HepG2 (cell line): ENCODE results near the gene PIGO. TPM values are rescaled to one million over a fixed set of nuclear protein-coding genes. Genes with fewer than 3 reads are reported as not detected.

ENCODE experiments used
- HNRNPUL1 ChIP-seq: fragments of 200-400 bp; formaldehyde crosslinking; IDR thresholded peaks from 2 replicates; pipeline ENCODE4 v1.6.1; 2017; ENCODE audit warnings: low read depth, mild to moderate bottlenecking, low read length, moderate library complexity
- KDM1A ChIP-seq: IDR thresholded peaks from 2 replicates; pipeline ENCODE4 v1.6.1; 2016; ENCODE audit warnings: missing compliant biosample characterization
- KDM5A ChIP-seq: fragments of 200-600 bp; sonication (generic); IDR thresholded peaks from 2 replicates; pipeline ENCODE4 v1.7.0; 2018; ENCODE audit warnings: antibody characterized with exemption, mild to moderate bottlenecking, low read length, borderline replicate concordance
- MIXL1 ChIP-seq: IDR thresholded peaks from 2 replicates; pipeline ENCODE4 v1.6.1; 2016
- NFE2 ChIP-seq: sonication (generic); formaldehyde crosslinking; IDR thresholded peaks from 2 replicates; pipeline ENCODE4 v1.4.0; 2020; ENCODE audit warnings: missing genetic modification reagents
- PPARG ChIP-seq: conservative IDR thresholded peaks from 2 replicates; pipeline ENCODE4 v1.6.1; 2016; ENCODE audit warnings: missing biosample characterization, missing genetic modification reagents
- RELA ChIP-seq: sonication (generic); formaldehyde crosslinking; IDR thresholded peaks from 2 replicates; pipeline ENCODE4 v1.4.0; 2020; ENCODE audit warnings: missing genetic modification reagents
- SMAD9 ChIP-seq: sonication (generic); formaldehyde crosslinking; IDR thresholded peaks from 2 replicates; pipeline ENCODE4 v1.5.1; 2020; ENCODE audit warnings: mild to moderate bottlenecking, missing genetic modification reagents
- SRSF1 ChIP-seq: fragments of 200-400 bp; formaldehyde crosslinking; optimal IDR thresholded peaks from 2 replicates; pipeline ENCODE3; 2017; ENCODE audit warnings: mild to moderate bottlenecking, low read depth, low read length, moderate library complexity
- SRY ChIP-seq: sonication (generic); formaldehyde crosslinking; IDR thresholded peaks from 2 replicates; pipeline ENCODE4 v1.8.0; 2022; ENCODE audit warnings: mild to moderate bottlenecking, missing genetic modification reagents
- YEATS4 ChIP-seq: sonication (generic); formaldehyde crosslinking; IDR thresholded peaks from 2 replicates; pipeline ENCODE4 v1.4.0; 2020; ENCODE audit warnings: missing genetic modification reagents, borderline replicate concordance
- ZC3H13 ChIP-seq: sonication (generic); formaldehyde crosslinking; IDR thresholded peaks from 2 replicates; pipeline ENCODE4 v1.8.1; 2023; ENCODE audit warnings: mild to moderate bottlenecking, missing genetic modification reagents, moderate library complexity
- ZNF260 ChIP-seq: sonication (generic); formaldehyde crosslinking; IDR thresholded peaks from 2 replicates; pipeline ENCODE4 v1.4.0; 2020; ENCODE audit warnings: missing genetic modification reagents, low read depth, mild to moderate bottlenecking, borderline replicate concordance
- ZNF589 ChIP-seq: sonication (generic); formaldehyde crosslinking; conservative IDR thresholded peaks from 2 replicates; pipeline ENCODE4 v1.8.0; 2022; ENCODE audit warnings: mild to moderate bottlenecking, moderate library complexity, missing genetic modification reagents
- ZNF761 ChIP-seq: sonication (generic); formaldehyde crosslinking; conservative IDR thresholded peaks from 2 replicates; pipeline ENCODE4 v1.4.0; 2020; ENCODE audit warnings: mild to moderate bottlenecking, missing genetic modification reagents
- ZNF816 ChIP-seq: sonication (generic); formaldehyde crosslinking; IDR thresholded peaks from 2 replicates; pipeline ENCODE4 v1.8.0; 2022; ENCODE audit warnings: missing genetic modification reagents, mild to moderate bottlenecking, borderline replicate concordance
- polyA plus RNA-seq, 8 experiments: library from polyadenylated mRNA; depleted of rRNA in 3 of 8; stranded (reverse) in 7 of 8; unstranded in 1 of 8; fragments of >200 nt; fragmentation: Illumina TruSeq in 4 of 8; extraction: Trizol in 4 of 8; gene quantifications; 2 replicates each; pipeline versions ENCODE4 v1.2.1 to v1.2.3, GENCODE V29; 2011 to 2016; ENCODE audit warnings: low read depth in 4 of 8, missing spikeins in 1 of 8, mixed read lengths in 1 of 8; ENCODE audit not compliant: insufficient read depth in 1 of 8
- total RNA-seq, 5 experiments: library from RNA; depleted of rRNA; stranded (reverse); fragments of >200 nt; fragmentation: Illumina TruSeq; extraction: Trizol; gene quantifications; 2 replicates each; pipeline ENCODE4 v1.2.3, GENCODE V29; 2016; ENCODE audit warnings: low read depth in 1 of 5
- TF ChIP-seq, protein P1 (sequence below): sonication (generic); formaldehyde crosslinking; IDR thresholded peaks from 2 replicates; pipeline ENCODE4 v1.5.0; 2020; ENCODE audit warnings: missing genetic modification reagents, mild to moderate bottlenecking, borderline replicate concordance
- TF ChIP-seq, protein P2 (sequence below): sonication (generic); formaldehyde crosslinking; IDR thresholded peaks from 2 replicates; pipeline ENCODE4 v1.4.0; 2020; ENCODE audit warnings: missing genetic modification reagents, borderline replicate concordance
- TF ChIP-seq, protein P3 (sequence below): sonication (generic); formaldehyde crosslinking; IDR thresholded peaks from 2 replicates; pipeline ENCODE4 v1.4.0; 2020; ENCODE audit warnings: missing genetic modification reagents
- TF ChIP-seq, protein P4 (sequence below): sonication (generic); formaldehyde crosslinking; IDR thresholded peaks from 2 replicates; pipeline ENCODE4 v1.8.1; 2023; ENCODE audit warnings: mild to moderate bottlenecking, moderate library complexity, missing genetic modification reagents

PIGO gene
- total and polyA plus RNA-seq, 2 of the 13 experiments (the other 11 are each of a cell fraction or from before 2014, with no cell fraction given), result 20.5 to 26.2 TPM

DNA sequence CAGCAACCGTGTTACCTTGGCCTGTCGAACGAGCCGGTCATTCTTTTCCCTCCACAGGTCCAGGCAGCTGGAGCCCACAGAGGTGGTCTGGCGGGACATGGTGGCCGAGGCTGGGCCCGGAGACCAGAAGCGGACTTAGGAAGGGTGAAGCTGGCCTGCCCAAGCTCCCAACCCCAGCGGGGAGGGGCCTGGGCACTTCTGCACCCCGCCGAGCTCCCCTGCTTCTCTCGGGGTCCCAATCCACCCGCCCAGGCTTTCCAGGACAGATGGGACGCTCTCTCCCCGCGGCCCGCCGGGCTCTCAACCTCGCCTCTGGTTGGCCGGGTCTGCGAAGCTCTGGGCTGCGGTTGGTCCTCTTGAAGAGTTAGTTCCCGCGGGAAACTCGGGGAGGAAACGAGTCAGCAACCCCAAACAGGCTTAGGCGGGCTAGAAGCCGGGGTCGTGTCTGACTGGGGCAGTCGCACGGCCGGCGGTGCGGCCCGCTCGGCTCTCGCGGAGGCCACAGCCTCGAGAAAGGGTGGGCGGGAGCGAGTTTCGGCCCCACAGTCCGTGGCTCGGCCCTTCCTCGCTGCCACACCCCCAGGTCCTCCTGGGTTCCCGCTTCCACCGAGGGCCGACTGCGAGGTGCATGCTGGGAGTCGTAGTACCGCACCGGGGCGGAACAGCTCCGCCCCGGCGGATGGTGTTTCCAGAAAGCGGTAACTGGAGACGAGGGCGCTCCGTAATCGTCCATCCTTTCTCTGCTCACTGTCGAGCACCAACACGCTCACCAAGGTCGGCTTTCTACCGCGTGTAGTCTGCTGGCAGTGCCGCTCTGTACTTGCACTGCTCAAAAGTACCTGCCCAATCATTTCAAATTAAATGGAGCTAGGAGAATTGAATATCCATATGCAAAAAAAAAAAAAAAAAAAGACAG is 16.7 kb downstream of the PIGO start, which contains the start of gene FANCG (continued):
- TF ChIP-seq, protein P1, sequence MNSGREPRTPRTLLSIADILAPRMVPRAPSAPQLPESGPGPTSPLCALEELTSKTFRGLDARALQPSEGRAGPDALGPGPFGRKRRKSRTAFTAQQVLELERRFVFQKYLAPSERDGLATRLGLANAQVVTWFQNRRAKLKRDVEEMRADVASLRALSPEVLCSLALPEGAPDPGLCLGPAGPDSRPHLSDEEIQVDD (CRISPR knock-in tag), result no peak
- TF ChIP-seq KDM5A (peak; percentile 86), ZNF260 (CRISPR knock-in tag) (no peak), NFE2 (CRISPR knock-in tag) (no peak), SRY (CRISPR knock-in tag) (0 out of 2 replicates have a peak, but pooled peaks have one; percentile 42), SRSF1 (no peak), MIXL1 (no peak), ZNF816 (CRISPR knock-in tag) (no peak), ZNF761 (CRISPR knock-in tag) (no peak), KDM1A (no peak), PPARG (no peak), SMAD9 (no peak), HNRNPUL1 (no peak), YEATS4 (CRISPR knock-in tag) (peak; percentile 53; the same call in 1 of the 2 replicates), RELA (CRISPR knock-in tag) (no peak), ZNF589 (CRISPR knock-in tag) (peak; percentile 81; the same call in 1 of the 2 replicates), ZC3H13 (peak; percentile 52; the same call in 1 of the 2 replicates)
- TF ChIP-seq, protein P2, sequence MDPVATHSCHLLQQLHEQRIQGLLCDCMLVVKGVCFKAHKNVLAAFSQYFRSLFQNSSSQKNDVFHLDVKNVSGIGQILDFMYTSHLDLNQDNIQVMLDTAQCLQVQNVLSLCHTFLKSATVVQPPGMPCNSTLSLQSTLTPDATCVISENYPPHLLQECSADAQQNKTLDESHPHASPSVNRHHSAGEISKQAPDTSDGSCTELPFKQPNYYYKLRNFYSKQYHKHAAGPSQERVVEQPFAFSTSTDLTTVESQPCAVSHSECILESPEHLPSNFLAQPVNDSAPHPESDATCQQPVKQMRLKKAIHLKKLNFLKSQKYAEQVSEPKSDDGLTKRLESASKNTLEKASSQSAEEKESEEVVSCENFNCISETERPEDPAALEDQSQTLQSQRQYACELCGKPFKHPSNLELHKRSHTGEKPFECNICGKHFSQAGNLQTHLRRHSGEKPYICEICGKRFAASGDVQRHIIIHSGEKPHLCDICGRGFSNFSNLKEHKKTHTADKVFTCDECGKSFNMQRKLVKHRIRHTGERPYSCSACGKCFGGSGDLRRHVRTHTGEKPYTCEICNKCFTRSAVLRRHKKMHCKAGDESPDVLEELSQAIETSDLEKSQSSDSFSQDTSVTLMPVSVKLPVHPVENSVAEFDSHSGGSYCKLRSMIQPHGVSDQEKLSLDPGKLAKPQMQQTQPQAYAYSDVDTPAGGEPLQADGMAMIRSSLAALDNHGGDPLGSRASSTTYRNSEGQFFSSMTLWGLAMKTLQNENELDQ, result no peak
- TF ChIP-seq, protein P3, sequence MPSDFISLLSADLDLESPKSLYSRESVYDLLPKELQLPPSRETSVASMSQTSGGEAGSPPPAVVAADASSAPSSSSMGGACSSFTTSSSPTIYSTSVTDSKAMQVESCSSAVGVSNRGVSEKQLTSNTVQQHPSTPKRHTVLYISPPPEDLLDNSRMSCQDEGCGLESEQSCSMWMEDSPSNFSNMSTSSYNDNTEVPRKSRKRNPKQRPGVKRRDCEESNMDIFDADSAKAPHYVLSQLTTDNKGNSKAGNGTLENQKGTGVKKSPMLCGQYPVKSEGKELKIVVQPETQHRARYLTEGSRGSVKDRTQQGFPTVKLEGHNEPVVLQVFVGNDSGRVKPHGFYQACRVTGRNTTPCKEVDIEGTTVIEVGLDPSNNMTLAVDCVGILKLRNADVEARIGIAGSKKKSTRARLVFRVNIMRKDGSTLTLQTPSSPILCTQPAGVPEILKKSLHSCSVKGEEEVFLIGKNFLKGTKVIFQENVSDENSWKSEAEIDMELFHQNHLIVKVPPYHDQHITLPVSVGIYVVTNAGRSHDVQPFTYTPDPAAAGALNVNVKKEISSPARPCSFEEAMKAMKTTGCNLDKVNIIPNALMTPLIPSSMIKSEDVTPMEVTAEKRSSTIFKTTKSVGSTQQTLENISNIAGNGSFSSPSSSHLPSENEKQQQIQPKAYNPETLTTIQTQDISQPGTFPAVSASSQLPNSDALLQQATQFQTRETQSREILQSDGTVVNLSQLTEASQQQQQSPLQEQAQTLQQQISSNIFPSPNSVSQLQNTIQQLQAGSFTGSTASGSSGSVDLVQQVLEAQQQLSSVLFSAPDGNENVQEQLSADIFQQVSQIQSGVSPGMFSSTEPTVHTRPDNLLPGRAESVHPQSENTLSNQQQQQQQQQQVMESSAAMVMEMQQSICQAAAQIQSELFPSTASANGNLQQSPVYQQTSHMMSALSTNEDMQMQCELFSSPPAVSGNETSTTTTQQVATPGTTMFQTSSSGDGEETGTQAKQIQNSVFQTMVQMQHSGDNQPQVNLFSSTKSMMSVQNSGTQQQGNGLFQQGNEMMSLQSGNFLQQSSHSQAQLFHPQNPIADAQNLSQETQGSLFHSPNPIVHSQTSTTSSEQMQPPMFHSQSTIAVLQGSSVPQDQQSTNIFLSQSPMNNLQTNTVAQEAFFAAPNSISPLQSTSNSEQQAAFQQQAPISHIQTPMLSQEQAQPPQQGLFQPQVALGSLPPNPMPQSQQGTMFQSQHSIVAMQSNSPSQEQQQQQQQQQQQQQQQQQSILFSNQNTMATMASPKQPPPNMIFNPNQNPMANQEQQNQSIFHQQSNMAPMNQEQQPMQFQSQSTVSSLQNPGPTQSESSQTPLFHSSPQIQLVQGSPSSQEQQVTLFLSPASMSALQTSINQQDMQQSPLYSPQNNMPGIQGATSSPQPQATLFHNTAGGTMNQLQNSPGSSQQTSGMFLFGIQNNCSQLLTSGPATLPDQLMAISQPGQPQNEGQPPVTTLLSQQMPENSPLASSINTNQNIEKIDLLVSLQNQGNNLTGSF (CRISPR knock-in tag), result peak; percentile 51; the same call in 1 of the 2 replicates
- TF ChIP-seq, protein P4, sequence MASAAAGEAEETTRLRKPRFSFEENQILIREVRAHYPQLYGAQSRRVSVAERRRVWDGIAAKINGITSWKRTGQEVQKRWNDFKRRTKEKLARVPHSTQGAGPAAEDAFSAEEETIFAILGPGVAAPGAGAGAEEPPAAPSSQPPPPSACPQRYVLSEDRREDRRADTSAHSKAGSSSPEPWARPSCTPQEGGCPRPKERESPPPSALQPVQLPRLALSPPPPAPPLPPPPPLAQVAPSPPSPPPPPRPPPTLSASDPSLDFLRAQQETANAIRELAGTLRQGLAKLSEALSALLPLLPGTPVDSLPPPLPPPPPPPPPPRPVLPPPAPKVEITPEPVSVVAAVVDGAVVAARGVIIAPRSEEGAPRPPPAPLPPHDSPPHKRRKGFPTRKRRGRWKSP, result peak; percentile 49; the same call in 1 of the 2 replicates
